Body of pancreas (tissue), 4 donors: ENCODE results near the gene RNF34. TPM values are rescaled to one million over a fixed set of nuclear protein-coding genes. Genes with fewer than 3 reads are reported as not detected.

Experiments
- ATAC-seq: fragments of 150-250 bp; one replicate; pipeline ENCODE4 v1.9.1; 2016
- DNase-seq, 4 donors: peaks; one replicate each; pipeline ENCODE4 v3.0.0-alpha.2; 2019
- H3K27ac ChIP-seq, 4 donors: fragments of 200-600 bp; sonication (generic); 1 replicate in 3 of 4; 2 replicates in 1 of 4; pipeline versions ENCODE4 v1.5.1 to v1.6.1; 2016 to 2019; ENCODE audit warnings: mild to moderate bottlenecking in 1 of 4, mixed read lengths in 1 of 4, moderate library complexity in 1 of 4
- H3K27me3 ChIP-seq, 2 donors: fragments of 200-600 bp; sonication (generic); one replicate each; pipeline ENCODE4 v1.6.0; 2016; ENCODE audit warnings: mild to moderate bottlenecking in 1 of 2
- H3K36me3 ChIP-seq, 2 donors: fragments of 200-600 bp; sonication (generic); replicated peaks in 1 of 2; 2 replicates each; pipeline ENCODE4 v1.5.1; 2016; ENCODE audit warnings: low read depth in 2 of 2; ENCODE audit not compliant: insufficient read depth in 1 of 2
- H3K4me1 ChIP-seq: fragments of 200-600 bp; sonication (generic); one replicate; pipeline ENCODE4 v1.6.0; 2016
- H3K4me3 ChIP-seq, 2 donors: fragments of 200-600 bp; sonication (generic); 1 replicate in 1 of 2; 2 replicates in 1 of 2; pipeline ENCODE4 v1.5.1; 2016 to 2019
- H3K9me3 ChIP-seq, 3 donors: fragments of 200-600 bp; sonication (generic); 1 replicate in 2 of 3; 2 replicates in 1 of 3; pipeline ENCODE4 v1.5.1; 2016
- POLR2A ChIP-seq, 3 donors: fragments of 450-650 bp; IDR thresholded peaks; one replicate each; pipeline ENCODE4 v1.6.1; 2016; ENCODE audit warnings: antibody characterized with exemption in 3 of 3, mild to moderate bottlenecking in 2 of 3
- WGBS, 2 donors: methylation state at CpG; one replicate each; pipeline ENCODE4 v1.1.5; 2017; 5-methylcytosine and 5-hydroxymethylcytosine counted together
- intact Hi-C: fragments of 100-400 bp; cut with DNase I; formaldehyde crosslinking; loops from one replicate; pipeline ENCODE4 v1.15.1; 2023
- total RNA-seq, 2 donors: library from RNA; depleted of rRNA; stranded (reverse); fragments of >200 nt; gene quantifications; one replicate each; pipeline ENCODE4 v1.1.0, GENCODE V29; 2016
- TF ChIP-seq, protein P1 (sequence below), 7 experiments: fragments of 450-650 bp in 4 of 7; fragments of 200-600 bp in 3 of 7; sonication (generic) in 3 of 7; IDR thresholded peaks; one replicate each; pipeline ENCODE4 v1.5.1; 2016 to 2019; ENCODE audit warnings: antibody characterized with exemption in 7 of 7

The RNF34 gene
- total RNA-seq, 2 donors from 2014 or later = 25.9 to 35.3 TPM

- no peak for TF ChIP-seq POLR2A (IDR thresholded peaks at IDR 0.05)
- ATAC-seq (no peak), DNase-seq (no peak)
- Histone ChIP-seq H3K4me3 (no peak overlapping the region), H3K27ac (no peak overlapping the region), H3K27me3 (no peaks in the 10 kb centered on the region), H3K9me3 (no peaks in the 10 kb centered on the region), H3K36me3 (peaks cover 6 to 30% of the 10 kb centered on the region in 2 donors), H3K4me1 (no peaks in the 10 kb centered on the region)
- WGBS, 2 donors = 89 to 94% methylated on average over 13 of the region's 13 CpGs
- intact Hi-C loops = no loop called here
Measured at GRCh38 chr12:121423682-121424623, 24.0 kb downstream of the RNF34 start.

DNA sequence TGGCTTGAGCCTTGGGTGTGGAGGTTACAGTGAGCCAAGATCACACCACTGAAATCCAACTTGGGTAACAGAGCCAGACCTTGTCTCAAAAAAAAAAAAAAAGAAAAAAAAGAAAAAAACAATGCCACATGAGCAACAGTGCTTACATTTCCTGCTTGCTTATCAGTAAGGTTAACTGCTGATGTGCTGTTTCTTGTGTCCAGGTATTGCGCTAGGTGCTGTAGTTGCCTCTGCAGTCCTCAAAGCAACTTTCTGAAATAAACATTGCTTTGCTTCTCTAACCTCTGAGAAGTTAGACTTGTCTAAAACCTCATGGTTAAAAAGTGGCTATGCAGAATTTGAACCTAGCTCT lies 24.7 kb downstream of the RNF34 start:
- Histone ChIP-seq H3K4me3 (no peak overlapping the region), H3K36me3 (peaks cover 10 to 32% of the 10 kb centered on the region in 2 donors), H3K27ac (no peak overlapping the region), H3K4me1 (no peaks in the 10 kb centered on the region), H3K9me3 (no peaks in the 10 kb centered on the region), H3K27me3 (no peaks in the 10 kb centered on the region)
- intact Hi-C loops = no loop called here
- ATAC-seq (no peak), DNase-seq (no peak)
- TF ChIP-seq, protein P1, sequence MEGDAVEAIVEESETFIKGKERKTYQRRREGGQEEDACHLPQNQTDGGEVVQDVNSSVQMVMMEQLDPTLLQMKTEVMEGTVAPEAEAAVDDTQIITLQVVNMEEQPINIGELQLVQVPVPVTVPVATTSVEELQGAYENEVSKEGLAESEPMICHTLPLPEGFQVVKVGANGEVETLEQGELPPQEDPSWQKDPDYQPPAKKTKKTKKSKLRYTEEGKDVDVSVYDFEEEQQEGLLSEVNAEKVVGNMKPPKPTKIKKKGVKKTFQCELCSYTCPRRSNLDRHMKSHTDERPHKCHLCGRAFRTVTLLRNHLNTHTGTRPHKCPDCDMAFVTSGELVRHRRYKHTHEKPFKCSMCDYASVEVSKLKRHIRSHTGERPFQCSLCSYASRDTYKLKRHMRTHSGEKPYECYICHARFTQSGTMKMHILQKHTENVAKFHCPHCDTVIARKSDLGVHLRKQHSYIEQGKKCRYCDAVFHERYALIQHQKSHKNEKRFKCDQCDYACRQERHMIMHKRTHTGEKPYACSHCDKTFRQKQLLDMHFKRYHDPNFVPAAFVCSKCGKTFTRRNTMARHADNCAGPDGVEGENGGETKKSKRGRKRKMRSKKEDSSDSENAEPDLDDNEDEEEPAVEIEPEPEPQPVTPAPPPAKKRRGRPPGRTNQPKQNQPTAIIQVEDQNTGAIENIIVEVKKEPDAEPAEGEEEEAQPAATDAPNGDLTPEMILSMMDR (IDR thresholded peaks at IDR 0.05) = no peak
- no peak for TF ChIP-seq POLR2A (IDR thresholded peaks at IDR 0.05)
- WGBS, 2 donors = 85 to 91% methylated on average over 1 of the region's 1 CpG

GRCh38 chr12:121427556-121428050 lies 27.7 kb downstream of the RNF34 start:
- H3K27me3 ChIP-seq = no peaks in the 10 kb centered on the region
- DNase-seq = no peak
- H3K9me3 ChIP-seq = no peaks in the 10 kb centered on the region
- no peaks in the 10 kb centered on the region for H3K4me1 ChIP-seq
- H3K4me3 ChIP-seq = no peak overlapping the region
- WGBS, 2 donors = 66 to 82% methylated on average over 2 of the region's 2 CpGs
- H3K36me3 ChIP-seq = peaks cover 10 to 36% of the 10 kb centered on the region in 2 donors
- intact Hi-C loops = no loop called here
- TF ChIP-seq POLR2A (IDR thresholded peaks at IDR 0.05) = no peak
- TF ChIP-seq, protein P1 (IDR thresholded peaks at IDR 0.05) = no peak
- no peak for ATAC-seq
- H3K27ac ChIP-seq = no peak overlapping the region

- no peak for DNase-seq
- Histone ChIP-seq H3K27me3 (no peaks in the 10 kb centered on the region), H3K36me3 (peaks cover 10 to 30% of the 10 kb centered on the region in 2 donors), H3K4me3 (no peak overlapping the region), H3K27ac (no peak overlapping the region), H3K4me1 (no peaks in the 10 kb centered on the region), H3K9me3 (no peaks in the 10 kb centered on the region)
- intact Hi-C loops = no loop called here
- TF ChIP-seq, protein P1 (IDR thresholded peaks at IDR 0.05) = no peak
- no peak for TF ChIP-seq POLR2A (IDR thresholded peaks at IDR 0.05)
- WGBS, 2 donors = 89 to 98% methylated on average over 6 of the region's 6 CpGs
- no peak for ATAC-seq
Measured at GRCh38 chr12:121428883-121429282, 29.0 kb downstream of the RNF34 start.

- no peak for TF ChIP-seq POLR2A (IDR thresholded peaks at IDR 0.05)
- TF ChIP-seq, protein P1 (IDR thresholded peaks at IDR 0.05) = no peak
- WGBS, 2 donors = 87 to 93% methylated on average over 6 of the region's 6 CpGs
- intact Hi-C loops = no loop called here
- no peaks in the 10 kb centered on the region for H3K27me3 ChIP-seq
- no peak overlapping the region for H3K4me3 ChIP-seq
- DNase-seq (no peak), ATAC-seq (no peak)
- H3K9me3 ChIP-seq = no peaks in the 10 kb centered on the region
- no peaks in the 10 kb centered on the region for H3K4me1 ChIP-seq
- no peak overlapping the region for H3K27ac ChIP-seq
- H3K36me3 ChIP-seq = peaks cover 10 to 32% of the 10 kb centered on the region in 2 donors
Measured at GRCh38 chr12:121430833-121431415, 31.0 kb downstream of the RNF34 start.
